Erythroblast (primary cell): ENCODE measurements around the gene S100A14.

Experiments
- DNase-seq, 2 experiments: peaks; one replicate each; lab custom pipeline; 2025; lab: John Stamatoyannopoulos, UW
- GATA1 ChIP-seq: IDR thresholded peaks from 2 replicates; pipeline ENCODE4 v1.6.1; 2011; ENCODE audit warnings: low read depth, mild to moderate bottlenecking, control low read depth, low read length, moderate library complexity
- POLR2A ChIP-seq: IDR thresholded peaks from 2 replicates; pipeline ENCODE4 v1.6.1; 2011; ENCODE audit warnings: mild to moderate bottlenecking, low read length

S100A14 gene

DNA sequence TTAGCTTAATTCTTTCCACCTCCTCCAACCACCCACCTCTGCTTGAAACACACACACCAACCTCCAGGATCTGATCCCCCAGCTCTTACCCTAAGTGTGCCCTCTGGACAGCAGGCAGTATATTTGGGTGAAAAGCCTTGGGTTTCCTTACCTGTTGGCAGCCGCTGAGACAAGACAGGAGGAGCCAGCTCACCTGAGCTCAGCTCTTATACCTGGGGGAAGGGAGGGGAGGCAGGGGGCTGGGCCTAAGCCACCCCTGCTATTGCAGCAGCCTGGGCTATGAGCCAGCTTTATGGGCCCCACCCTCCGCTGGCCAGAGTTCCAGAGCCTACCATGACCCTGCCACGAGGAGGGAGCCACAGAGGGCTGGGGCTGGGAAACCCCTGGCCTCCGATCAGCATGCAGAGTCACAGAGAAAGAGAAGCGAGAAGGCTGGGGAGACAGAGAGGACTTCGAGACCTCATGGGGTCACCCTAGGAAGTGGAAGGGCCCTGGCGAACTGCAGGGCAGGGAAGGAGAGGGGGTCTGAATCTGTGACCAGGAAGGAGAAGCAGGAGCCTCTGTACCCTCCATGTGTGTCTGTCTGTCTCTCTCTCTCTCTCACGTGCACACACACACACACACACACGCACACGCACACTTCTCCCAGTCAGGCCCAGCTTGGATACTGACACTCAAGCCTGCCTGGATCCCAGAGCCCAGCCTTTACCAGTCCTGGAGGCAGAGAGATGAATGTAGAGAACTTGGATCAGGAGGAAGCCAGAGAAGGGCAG is at the start of gene S100A14:
TSS of gene S100A14 (minus strand) at position 182 of the 773 bp plus-strand sequence. CDS start 467 bp downstream, outside the sequence.
- DNase-seq = peak; percentile 68 to 82
- TF ChIP-seq POLR2A (no peak), GATA1 (no peak)

DNA sequence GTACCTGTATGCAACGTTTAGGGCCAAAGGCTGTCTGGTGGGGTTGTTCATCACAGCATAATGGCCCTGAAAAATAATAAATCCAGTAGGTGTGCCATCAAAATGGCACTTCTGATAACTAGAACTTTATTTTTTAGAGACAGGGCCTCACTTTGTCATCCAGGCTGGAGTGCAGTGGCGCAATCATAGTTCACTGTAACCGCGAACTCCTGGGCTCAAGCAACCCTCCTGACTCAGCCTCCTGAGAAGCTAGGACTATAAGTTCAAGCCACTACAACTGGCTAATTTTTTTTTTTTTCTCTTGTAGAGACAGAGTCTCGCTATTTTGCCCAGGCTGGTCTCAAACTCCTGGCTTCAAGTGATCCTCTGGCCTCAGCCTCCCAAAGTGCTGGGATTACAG is 47.1 kb upstream of the S100A14 start:
- DNase-seq = no peak
- TF ChIP-seq GATA1 (no peak), POLR2A (no peak)

DNA sequence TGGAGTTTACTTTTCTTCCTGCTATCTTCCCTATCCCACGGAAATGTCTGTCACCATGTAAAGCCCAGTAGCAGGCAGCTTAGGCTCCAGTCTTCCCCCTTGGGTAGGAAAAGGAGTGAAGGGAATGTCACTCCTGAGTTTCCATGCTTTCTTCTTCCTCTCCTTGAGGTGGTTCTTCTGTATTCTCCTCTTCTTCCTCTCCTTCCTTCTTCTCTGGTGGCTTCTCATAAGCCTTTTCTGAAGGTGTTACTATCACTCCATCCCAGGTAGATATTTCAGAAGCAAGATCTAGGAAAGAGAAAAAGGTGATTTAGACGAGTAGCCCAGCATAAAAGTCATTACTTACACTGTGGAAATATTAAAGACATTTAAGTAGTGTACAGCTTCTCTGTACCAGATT is 46.1 kb upstream of the S100A14 start:
- DNase-seq = no peak
- TF ChIP-seq POLR2A (no peak), GATA1 (no peak)

DNA sequence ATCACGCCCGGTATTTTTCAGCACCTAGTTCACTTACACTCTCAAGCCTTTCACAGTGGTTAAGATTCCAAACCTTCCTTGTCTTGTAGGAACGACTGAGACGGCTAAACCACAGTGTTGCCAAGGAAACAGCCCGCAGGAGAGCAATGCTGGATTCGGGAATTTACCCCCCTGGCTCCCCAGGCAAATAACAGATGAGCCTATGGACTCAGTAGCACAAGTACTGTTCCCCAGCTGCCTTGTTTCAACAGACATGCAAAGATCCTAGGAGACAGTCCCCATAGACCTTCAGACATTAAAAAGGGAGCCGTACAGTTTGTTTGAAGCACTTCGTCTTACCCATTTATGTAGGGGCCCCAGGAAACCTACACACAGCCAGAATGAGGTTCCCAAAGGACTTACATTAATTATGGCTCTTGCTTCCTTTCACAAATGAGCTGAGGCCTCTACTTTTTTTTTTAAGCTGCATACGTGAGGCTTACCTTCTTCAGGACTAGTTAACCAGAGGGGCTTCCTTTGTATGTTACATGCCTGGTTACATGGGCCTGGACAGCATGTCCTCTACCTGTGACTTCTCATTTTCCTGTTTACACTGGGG is 45.1 kb upstream of the S100A14 start:
- TF ChIP-seq POLR2A (no peak), GATA1 (no peak)
- no peak for DNase-seq

DNA sequence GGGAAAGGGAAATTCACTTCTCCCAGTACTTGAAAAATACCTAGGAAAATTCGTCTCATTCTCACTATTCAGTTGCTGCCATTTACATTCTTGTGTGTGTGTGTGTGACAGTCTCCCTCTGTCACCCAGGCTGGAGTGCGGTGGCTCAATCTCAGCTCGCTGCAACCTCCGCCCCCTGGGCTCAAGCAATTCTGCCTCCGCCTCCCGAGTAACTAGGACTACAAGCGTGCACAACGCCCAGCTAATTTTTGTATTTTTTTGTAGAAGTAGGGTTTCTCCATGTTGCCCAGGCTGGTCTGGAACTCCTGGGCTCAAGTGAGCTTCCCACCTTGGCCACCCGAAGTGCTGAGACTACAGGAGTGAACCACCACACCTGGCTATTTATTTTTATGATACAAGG is 43.5 kb upstream of the S100A14 start:
- no peak for TF ChIP-seq POLR2A
- TF ChIP-seq GATA1 = no peak
- DNase-seq = no peak

DNA sequence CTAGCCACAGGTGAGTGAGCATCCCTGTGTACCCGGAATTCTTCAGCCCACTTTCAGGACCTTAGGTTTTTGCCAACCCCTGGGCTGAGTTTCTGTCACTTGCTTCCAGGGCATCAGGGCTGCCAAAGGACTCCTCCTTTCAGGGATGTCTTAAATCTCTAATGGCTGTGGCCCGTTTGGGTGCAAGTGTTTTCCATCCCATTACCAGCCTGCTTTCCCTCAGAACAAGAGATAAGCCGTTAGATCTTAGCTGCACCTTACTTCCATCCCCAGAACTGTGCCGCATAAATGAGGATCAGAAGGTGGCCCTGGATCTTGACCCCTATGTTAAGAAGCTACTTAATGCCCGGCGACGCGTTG is 43.0 kb upstream of the S100A14 start:
- DNase-seq = no peak
- no peak for TF ChIP-seq GATA1
- TF ChIP-seq POLR2A = no peak

DNA sequence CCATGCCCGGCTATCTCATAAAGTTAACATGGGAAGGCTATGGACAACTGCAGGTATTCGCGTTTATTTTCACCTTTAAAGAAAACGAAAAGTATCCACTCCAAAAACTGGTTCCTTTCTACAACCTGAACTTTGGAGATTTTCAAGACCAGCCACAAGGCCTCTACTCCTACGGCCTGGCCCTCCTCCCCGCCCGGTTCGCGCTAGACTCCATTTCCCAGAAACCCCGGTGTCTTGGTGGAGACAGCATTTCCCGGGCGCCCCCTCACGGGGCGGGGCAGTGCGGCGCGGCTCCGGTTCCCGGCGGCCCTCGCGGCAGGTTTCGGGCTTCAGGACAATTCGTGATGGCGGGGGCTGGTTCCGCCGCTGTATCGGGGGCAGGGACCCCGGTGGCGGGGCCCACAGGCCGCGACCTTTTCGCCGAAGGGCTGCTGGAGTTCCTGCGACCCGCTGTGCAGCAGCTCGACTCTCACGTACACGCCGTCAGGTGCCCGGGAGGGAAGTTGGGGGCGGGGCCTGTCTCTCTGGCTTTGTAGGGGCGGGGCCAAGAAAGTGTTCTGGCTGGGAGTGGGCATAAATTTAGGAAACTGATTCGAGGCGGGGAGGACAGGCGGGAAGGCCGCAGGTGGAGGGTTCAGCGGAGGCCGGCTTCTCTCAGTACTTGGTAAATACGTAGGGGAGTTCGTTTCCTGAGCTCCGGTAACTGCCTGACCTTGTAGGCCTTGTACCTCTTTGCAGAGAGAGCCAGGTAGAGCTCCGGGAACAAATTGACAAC is 42.5 kb upstream of the S100A14 start, which contains the start of gene SNAPIN:
TSS of gene SNAPIN (plus strand) at position 304 of the 775 bp plus-strand sequence. CDS start at position 345, 41 bp downstream.
- TF ChIP-seq GATA1 (no peak), POLR2A (peak; percentile 69)
- DNase-seq = peak; percentile 91 to 93

DNA sequence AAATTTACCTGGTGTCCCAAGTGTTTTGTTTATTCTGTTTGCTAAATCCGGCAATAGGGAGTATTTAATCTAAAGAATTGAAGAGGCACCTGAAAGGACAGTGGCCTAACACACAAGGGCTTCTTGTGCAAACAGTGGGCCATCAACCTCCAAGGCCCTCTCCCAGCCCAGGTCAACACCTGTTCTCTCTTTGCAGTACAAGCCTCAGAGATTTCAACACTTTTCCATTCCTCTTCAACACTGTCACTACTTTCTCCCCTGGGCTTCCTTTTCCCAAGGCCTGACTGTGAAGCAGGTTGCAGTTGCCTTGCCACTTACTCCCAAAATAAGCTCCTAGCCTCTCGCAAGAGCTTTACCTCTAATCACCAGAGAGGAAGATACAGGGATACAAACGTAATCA is 39.2 kb upstream of the S100A14 start:
- DNase-seq = no peak
- no peak for TF ChIP-seq POLR2A
- TF ChIP-seq GATA1 = no peak

DNA sequence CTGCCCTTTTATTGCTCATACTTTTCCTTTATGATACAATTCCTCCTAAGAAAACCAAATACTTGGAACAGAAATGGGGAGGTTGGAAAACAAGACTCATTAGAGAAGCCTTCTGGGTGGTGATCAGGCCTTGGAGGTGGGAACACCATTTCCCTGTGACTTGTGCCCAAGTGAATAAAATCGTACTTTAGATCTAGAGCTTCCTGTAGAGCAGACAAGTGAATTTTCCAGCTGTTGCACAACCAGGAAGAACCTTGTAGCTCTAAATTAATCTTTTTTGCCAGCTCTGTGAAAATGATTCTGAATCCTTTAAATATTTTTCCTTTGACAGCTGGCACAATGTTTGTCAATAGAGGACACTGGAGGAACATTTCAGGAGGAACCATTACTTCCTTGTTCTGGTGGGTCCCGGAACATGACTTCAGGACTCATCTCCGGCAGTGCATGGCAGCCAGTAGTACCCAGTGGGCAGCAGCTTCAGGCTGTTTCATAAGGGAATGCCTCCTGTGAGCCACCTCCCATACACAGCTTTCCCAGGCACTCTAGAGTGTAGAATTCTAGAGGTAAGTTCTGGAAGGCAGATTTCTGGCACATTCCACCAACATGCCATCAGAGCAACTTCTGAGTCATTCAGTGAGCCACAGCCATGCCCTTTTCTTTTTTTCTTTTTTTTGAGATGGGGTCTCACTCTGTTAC is 36.8 kb upstream of the S100A14 start:
- DNase-seq = no peak
- no peak for TF ChIP-seq POLR2A

DNA sequence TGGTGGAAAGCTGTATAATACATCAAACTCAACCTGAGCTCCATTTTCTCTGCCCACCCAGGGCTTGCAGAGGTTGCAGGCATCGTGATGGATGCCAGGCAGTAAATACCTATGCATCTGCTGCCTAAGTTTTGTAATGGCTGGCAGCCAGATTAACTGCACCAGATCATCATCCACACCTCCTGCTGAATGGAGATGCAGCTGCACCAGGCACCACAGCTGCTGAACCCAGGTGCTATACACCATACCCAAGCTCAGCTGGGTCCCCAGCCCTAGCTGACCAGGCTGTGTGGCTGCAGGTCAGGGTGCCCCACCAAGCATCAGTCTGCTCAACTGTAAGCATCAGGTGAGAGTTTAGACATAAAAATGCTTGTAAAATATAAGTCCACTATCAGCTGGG is 35.6 kb upstream of the S100A14 start:
- no peak for DNase-seq
- TF ChIP-seq GATA1 = no peak
- TF ChIP-seq POLR2A = no peak

DNA sequence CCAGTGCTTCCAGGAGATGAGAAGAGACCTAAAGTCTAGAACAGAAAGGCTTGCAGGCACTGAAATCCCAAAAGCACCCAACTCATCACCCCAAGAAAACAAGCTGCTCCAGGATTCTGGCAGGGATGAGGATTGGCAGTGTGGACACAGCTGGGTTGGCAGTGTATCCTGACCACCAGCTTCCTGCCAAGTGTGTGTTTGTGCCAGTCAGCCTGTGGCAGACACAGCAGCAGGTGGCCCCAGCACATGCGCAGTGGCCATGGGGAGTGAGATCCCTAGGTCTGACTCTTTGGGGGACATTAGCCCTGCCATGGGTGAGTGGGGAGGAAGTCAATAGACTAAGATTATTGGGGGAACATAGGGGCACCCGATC is 33.7 kb upstream of the S100A14 start:
- TF ChIP-seq GATA1 = no peak
- no peak for DNase-seq

DNA sequence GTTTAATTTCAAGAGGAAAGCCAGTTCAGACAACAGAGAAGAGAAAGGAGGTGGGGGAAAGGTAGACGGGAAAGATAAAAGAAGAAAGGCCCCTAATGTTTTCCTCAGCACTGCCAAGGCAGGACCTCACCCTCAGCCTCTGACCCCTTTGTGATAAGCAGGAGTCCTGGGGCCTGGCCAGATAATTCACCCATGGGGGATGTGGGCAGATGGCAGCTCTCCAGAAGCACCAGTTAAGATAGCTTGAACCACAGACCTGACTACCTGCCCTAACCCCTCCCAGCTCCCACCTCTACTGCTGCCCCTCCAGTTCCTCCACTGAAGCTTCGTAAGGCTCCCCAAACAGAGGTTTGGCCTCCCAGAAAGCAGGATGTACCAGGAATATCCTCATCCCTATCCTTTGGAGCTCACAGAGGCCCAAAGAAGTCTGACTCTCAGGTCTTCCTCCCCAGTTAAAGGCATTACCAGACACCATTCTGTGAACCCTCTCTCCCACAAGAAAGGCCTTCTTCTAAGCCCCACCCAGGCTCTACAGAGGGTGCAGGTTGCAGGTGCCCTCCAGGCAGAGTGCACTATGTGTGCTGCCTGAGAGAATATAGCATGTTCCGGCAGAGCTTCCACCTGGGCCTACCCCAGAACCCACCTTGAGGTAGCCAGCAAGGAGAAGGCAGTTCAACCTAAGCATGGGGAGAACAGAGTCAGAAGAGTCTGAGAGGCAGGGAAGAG is 33.2 kb upstream of the S100A14 start:
- no peak for TF ChIP-seq POLR2A
- no peak for TF ChIP-seq GATA1
- peak; percentile 72 to 89 for DNase-seq

DNA sequence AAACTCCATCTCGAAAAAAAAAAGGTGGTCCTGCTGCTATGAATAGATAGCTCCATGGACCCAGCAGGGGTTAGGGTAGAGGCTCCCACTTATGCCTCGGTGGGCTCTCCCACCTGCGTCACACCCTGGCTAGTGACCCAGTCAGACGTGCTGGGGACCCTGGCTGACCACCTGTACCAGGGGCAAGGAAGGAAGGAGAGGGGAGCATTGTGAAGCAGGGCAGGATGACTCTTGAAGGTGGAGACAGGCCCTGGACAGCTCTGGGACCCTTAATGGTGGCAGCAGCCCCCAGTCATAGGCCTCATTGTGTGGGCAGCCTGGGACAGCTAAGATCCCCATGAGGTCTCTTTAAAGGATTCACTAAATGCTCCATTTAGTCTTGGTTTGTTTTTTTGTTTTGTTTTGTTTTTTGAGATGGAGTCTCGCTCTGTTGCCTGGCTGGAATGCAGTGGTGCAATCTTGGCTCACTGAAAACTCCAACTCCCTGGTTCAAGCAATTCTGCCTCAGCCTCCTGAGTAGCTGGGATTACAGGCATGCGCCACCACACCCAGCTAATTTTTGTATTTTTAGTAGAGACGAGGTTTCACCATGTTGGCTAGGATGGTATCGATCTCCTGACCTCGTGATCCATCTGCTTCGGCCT is 32.0 kb upstream of the S100A14 start:
- TF ChIP-seq POLR2A = no peak
- TF ChIP-seq GATA1 = no peak

DNA sequence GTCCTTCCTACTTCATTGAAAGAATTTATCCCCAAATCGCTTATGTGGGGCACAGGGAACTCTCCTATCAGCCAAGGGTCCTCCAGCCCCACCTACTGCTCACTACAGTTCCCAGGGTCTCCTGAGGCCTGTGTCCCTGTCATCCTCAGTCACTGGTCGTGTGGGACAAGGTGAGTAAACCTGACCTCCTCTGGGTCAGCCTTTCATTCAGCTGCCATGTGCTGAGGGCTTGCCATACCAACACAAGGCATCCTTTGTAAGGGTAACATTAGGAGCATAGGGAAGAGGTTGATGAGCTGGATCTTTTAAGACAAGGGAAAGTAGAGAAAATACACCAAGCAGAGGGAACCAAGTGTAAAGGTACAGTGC is 31.2 kb upstream of the S100A14 start:
- DNase-seq = no peak
- TF ChIP-seq POLR2A = peak; percentile 39
- TF ChIP-seq GATA1 = no peak

More for the DNA sequence above, 32.0 kb upstream of the S100A14 start:
- no peak for DNase-seq
